HG03139 (cell line): ENCODE measurements around the gene MAML1.
"Not testable (repeated sequence)": the region's sequence is repeated elsewhere in the genome, so short reads cannot be mapped to it uniquely, and the experiment has no call there.

Experiments used
- ATAC-seq: cut with Tn5 transposase; IDR thresholded peaks from one replicate; pipeline ENCODE4 v1.9.1; 2021; ENCODE audit not compliant: unreplicated experiment

Gene MAML1

DNA sequence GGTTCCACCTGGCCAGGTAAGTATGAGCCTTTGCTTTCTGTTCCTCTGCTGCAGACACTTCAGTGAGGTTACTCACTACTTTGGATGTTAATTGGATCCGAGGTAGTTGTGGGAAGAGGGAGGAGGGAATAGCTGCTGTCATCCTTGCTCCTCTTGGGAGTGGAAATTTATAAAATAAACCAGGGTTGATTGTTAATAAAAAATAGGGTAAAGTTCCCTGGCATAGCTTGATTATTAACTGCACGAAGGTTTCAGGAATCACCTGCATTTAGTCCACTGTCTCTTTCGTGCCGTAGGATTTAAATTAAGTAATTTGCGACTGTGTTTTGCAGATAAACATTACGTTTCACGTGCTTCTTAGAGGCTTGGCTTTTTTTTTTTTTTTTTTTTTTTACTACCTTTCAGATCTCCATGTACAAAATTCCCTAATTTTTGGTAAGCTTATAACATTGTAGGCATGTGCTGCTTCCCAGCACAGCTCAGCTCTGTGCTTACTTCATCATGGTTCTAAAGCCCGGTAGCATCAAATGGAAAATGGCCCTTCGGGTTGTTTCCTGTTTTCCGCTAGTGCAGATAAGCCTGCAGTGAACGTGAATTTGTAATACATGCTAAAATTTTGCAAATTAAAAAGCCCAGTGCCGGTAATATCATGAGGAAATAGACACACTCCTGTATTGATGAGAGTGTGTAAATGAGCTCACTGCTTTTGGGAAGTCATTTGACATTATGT is 34.3 kb downstream of the MAML1 start:
- no peak for ATAC-seq

DNA sequence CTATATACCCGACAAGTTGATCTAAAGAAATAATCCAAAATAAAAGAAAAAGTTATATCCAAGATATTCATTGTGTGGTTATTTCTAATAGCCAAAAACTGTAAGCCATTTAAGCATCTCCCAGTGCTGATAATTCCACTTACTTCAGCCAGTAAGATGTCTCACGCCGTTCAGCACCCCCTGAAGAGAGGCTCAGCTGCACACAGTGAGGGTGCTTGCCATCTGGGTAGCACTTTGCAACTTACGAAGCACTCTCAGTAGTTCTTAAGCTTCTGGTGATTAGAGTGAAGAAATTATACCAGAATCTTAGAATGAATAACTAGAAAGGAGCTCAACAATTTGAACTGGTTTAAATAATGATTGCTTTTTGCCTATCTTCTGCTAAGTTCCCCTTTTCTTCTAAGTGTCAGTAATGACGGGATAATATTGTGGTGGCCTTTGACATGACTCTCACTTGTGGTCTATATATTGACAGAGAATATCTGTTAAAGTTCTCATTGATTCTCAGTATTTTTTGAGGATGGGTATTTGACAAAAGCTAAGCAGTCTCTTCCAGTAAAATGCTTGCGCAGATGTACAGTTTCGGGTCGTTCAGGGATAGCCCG is 35.0 kb downstream of the MAML1 start:
- ATAC-seq = no peak

DNA sequence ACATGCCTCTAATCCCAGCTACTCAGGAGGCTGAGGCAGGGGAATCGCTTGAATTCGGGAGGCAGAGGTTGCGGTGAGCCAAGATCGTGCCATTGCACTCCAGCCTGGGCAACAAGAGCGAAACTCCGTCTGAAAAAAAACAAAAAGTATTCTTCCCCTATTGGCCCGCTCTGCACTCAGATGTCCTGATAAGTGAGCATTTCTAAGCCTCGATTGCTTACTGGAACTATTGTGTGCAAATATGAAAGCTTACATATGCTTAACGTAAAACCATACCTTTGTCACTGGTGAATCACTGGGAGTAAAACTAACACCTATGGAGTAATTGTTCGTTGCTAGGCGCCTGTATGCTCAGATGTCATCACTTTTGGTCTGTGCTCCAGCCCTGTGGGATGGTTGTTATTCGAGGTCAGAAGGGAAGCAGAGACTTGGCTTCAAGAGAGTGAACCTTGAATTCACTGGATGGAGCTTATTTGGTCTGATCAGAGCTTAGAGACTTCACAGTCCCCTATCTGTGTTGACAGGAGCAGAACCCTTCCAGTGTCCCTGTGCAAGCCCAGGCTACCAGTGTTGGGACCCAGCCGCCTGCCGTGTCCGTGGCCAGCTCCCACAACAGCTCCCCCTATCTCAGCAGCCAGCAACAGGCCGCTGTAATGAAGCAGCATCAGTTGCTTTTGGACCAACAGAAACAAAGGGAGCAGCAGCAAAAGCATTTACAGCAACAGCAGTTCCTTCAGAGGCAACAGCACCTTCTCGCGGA is 35.9 kb downstream of the MAML1 start:
- no peak for ATAC-seq

DNA sequence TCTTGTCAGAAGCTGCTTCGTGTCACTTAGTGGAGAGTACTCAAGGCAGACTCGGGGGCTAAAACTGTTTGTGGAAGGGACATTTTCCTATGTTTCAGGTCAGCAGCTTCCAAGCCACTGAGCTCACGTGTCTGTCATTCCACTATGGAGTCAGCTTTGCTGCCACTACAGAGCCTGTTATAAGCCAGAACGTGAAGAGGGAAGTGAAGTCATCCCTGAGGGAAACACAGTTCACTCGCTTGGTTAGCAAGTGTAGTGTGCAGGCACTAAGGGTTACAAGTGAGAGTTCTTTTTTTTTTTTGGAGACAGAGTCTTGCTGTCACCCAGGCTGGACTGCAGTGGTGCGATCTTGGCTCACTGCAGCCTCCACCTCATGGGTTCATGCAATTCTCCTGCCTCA is 36.6 kb downstream of the MAML1 start:
- ATAC-seq = no peak

DNA sequence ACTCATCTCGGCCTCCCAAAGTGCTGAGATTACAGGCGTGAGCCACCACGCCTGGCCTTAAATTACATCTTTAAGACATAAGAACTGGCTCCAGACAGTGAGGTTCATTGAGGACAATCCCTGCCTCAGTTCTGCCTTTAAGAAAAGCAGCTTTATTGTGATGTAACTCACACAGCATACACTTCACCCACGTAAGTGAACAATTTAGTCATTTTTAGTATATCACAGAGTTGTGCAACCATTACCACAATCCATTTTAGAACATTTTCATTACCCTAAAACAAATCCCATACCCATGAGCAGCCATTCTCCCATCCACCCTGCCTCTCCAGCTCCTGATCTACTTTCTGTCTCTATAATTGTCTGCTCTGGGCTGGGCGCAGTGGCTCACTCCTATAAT is 37.2 kb downstream of the MAML1 start:
- ATAC-seq = no peak

DNA sequence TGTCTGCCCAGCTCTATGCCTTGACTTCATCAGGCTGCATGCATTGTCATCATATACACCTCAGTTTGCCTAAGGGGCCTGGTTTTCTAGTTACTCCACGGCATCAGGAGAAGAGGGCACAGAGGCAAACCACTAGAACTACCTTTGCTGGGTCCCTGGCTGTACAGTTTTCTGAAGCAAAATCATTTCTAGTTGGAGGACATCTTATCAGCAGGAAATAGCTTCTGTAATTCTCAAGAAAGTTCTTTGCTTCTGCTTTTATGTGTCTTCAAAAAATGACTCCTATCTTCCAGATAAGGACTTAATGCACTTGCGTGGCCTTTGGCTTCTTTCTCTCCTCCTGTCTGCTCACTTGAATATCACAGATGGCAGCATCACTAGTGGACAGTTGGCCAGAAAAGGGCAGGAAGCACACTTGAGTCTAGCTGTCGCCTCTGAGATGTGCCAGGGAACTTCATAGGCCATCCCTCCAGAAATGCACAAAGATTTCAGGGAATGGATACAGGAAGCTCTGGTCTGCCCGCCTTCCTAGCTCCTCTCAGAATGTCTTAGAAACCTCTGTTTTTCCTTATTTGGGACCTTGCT is 38.8 kb downstream of the MAML1 start:
- no peak for ATAC-seq

DNA sequence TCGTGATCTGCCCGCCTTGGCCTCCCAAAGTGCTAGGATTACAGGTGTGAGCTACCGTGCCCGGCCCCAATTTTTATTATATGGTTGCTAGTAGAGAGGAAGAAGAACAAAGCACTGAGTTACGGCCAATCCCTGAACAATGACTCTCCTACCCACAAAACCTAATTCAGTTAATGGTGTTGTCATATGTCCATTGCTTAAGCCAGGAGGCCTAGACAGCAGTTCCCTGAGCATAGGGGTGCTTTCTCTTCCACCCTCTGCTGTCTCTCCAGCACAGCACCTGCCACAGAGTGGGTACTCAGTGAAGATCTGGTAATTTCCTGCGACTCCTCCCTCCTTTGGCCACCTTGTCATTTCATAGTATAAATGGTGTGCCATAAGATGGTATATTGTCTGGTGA is 39.7 kb downstream of the MAML1 start:
- no peak for ATAC-seq

DNA sequence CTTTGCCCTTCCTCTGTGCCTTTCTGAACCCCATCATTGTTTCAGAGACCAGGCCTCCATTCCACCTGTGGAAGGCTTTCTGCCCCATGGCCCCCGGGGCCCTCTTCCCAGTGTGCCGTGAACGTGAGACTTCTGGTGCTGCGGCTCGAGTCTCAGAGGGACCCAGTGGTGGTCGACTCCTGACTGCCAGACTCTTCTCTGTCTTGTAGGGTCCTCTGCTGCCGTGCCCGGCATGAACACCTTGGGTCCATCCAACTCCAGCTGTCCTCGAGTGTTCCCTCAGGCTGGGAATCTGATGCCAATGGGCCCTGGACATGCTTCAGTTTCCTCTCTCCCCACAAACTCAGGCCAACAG is 41.0 kb downstream of the MAML1 start:
- no peak for ATAC-seq

DNA sequence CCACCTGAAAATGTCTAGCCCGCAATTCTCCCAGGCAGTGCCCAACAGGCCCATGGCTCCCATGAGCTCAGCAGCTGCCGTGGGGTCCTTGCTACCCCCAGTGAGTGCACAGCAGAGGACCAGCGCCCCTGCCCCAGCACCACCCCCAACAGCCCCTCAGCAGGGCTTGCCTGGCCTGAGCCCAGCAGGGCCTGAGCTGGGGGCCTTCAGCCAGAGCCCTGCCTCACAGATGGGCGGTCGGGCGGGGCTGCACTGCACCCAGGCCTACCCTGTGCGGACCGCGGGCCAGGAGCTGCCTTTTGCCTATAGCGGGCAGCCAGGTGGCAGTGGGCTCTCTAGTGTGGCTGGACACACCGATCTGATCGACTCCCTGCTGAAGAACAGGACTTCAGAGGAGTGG is 41.8 kb downstream of the MAML1 start:
- no peak for ATAC-seq

DNA sequence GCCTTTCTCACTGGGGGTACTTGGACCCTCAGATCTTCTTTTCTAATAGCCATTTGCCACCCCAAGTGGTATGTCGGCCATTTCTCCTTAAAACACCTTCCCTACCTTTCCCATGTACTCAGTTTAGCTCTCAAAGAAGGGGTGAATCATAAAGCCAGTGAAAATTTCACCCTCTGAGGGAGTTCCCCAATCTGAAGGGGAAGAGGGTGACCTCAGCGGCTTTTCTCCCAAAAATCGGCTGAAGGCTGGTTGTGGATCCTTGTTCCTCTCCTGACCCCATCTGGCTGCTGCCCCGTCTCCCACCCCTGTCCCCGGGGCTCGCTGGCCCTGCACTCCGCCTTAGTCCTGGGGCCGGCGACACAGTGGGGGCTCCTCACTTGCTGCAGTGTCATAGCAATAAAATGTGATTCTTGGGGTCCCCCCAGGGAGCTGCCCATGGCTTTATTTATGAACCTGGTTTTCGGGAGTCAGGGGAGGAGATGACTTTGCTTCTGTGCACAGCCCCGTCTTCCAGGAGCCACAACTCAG is 43.9 kb downstream of the MAML1 start:
- ATAC-seq = no peak

DNA sequence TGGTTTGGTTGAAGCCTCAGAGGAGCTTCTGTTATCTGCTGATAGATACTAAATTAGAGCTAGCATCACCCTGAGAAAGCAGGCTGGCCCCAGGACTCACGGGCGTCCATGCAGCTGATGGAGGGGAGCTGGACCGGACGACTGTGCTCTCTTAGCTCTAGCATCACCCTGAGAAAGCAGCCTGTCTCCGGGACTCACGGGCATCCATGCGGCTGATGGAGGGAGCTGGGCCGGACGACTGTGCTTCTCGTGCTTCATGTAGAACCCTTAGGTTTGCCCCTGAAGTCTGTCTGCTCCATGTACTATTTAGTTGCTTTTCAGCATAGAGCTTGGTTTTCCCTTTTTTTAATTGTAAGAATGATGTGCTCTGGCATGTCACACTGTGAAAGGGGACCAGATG is 44.8 kb downstream of the MAML1 start:
- ATAC-seq = no peak

DNA sequence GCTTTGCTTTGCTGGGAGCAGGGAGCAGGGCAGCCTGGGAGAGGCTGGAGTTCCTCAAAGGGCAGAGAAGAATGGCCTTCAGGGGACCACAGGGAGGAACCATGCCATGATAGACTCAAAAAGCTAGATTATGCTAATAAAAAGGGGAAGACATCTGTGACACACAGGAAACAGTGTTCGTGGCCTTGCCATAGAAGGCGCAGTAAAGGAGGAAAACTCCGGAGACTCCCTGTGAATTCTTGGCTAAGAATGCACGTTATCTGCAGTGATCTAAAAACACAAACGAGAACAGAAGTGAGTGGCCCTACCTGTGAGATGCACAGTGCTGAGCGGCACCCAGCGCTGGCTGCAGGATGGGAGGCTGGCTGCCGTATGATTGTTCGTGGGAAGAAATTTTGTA is 45.3 kb downstream of the MAML1 start:
- no peak for ATAC-seq

DNA sequence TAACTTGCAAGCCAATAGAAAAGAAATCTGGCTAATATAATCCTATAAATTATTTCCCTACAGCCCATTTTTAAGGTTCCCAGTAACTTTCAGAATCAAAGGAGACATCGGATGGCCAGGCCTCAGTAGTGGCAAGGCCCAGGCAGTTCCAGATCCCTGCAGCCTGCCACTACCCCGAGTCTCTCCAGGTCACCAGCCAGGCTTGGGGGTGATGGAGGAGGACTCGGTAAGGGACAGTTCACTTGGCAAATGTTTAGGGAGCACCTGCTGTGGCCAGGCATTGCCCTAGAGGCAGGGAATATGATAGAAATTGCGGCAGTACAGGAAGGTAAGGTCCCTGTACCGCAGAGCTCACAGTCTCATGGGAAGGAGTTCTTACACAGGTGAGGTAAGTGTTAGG is 46.0 kb downstream of the MAML1 start:
- ATAC-seq = no peak

DNA sequence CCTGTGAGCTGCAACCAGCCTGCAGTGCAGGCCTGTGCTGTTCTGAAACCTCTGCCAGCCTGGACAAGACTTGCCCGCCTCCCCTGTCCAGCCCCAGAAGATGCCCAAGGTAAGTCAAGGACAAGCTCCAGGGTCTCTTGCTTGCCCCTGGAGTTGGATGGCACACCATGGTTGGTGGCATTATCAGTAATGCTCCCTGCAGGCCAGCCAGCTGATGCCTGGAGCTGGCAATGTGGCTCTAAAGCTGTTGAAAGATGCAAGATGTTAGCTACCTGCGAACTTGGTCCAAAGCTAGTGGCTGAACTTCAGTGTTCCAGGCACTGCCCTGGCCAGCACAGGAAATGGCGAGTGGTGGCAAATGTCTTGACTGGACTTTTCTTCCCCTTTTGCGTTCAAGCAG is 47.2 kb downstream of the MAML1 start:
- no peak for ATAC-seq

DNA sequence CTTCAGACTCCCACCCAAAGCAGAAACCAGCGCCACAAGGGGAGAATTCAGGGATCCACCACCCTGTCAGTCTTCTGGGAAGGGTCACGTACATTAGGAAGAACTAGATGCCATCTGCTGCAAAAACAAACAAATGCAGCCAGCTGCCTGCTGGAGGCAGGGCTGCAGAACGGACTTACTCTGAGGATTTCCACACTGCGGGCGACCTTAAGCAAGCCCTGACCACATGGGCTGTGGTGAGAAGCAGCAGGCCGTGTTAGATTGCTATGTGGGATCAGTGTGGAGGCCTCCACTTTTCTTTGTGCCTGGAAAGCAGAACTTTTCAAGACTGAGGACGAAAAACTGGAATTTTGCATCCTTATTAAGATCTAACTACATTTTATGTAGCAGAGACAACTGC is 47.7 kb downstream of the MAML1 start:
- ATAC-seq = no peak

DNA sequence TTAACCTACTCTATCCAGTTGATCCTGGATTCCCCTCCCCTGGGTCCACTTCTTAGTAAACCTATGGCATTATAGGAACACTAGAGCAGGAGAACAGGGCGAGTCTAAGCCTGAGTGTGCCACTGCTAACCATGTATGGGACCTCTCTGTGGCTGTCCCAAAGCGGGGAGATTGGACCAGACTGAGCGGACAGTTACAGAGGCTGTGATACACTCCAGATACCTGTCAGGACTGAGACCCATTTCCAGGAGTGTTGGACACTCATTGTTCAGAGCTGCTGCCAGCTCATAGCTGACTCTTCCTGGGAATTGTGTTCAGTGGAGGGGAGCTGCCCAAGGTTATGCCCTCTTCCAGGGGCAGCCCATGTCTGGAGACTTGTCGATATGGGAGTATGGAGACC is 49.2 kb downstream of the MAML1 start:
- ATAC-seq = no peak

DNA sequence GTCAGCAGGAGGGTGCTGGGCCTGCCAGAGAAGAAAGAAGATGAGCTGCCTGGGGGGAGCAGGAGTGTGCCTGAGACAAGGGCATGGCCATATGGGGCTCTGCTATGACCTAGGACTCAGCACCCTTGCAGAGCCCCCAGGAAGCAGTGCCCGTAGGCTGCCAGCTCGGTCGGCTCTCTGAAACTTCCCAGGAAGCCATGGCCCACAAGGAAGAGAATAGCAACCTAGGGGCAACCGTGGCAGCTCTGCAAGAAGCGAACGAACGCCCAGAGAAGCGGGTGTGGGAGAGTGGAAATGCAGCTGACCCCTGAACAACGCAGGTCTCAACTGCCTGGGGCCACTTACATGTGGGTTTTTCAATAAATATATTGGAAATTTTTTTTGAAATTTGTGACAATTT is 50.5 kb downstream of the MAML1 start:
- ATAC-seq = no peak

DNA sequence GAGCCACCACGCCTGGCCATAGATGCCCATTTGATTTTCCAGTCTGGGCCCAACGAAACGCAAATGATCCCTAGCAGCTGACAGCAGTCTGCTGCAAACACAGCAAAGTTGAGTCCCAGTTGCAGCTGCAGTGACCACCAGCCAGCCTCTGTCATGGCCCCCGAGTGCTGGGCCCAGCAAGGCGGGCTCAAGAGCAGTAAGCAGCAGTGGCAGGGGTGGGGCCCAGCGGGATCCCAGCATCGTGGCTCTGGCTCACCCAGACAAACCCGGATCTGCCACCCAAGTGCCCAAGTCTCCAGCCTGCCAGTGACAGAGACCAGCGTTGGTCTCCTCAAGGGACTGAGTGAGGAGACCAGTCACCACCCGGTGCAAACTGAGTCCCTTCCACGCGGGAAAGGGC is 54.2 kb downstream of the MAML1 start:
- no peak for ATAC-seq

DNA sequence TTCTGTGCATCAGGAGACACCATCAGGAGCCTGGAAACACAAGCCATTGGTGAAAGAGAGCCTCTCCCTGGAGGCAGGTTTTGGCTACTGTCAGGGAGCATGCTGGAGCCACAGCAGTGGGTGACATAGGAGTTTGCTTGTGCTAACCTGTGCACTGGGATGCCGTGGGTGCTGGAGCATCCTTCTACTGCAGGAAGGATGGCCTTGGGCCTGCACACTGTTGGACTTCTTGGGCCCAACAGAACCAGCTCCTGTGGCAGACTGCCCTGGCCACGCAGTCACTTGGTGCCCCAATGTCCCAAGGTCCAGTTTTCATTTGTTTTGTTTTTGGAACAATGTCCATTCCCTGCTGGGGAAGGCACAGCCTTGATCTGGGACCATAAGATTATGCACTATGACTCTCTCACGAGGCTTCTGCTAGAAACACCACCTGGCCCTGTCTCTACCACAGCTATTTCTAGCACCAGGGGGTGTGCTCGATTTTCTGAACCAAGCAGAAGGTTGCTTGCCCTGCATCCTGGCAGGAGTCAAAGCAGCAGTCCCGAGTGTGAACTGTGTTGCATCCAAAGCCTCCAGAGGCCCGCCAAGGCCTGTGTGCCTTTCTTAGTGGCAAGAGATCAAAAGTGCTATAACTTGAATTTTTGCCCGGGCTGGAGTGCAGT is 55.7 kb downstream of the MAML1 start:
- no peak for ATAC-seq

DNA sequence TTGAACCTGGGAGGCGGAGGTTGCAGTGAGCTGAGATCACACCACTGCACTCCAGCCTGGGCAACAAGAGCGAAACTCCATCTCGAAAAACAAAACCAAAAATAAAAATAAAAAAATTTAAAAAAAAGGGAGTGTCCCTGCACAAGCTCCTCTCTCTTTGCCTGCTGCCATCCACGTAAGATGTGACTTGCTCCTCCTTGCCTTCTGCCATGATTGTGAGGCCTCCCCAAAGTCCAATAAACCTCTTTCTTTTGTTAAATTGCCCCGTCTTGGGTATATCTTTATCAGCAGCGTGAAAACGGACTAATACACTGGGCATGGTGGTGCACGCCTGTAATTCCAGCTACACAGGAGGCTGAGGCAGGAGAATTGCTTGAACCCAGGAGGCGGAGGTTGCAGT is 56.7 kb downstream of the MAML1 start:
- ATAC-seq = not testable (repeated sequence)

DNA sequence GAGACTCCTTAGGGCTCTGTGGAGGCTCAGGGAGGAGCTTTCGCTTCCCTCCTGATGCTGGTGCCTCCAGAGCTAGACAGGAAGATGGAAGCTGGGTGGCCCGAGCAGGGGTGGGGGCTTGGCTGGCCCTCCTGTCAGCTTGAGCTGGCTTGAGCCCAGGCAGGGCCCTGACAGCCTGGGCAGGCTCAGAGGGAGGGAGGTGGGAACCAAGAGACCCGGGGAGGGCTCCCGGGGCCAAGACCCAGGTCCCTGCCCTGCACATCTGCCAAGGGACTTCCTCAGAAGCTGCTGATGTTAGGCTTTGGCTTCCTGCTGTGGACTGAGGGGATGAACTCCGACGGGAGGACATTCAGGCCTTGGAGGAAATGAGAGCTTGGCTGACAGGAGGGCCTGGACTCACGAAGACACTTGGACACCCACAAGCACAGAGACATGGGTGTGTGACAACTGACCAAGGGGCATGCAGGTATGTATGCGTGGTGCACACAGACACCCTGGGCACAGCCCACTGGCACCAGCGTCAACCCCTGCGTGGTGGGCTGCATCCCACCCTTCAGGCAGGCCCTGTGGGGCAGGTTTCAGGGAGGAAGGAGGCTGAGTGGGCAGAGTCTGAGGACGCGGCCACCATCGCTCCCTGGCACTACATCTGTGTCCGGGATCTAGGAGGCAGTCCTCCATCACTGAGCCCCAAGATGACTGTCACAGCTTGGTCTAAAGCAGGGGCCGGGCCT is 59.4 kb downstream of the MAML1 start:
- no peak for ATAC-seq
